ENCODE results near the gene ADCK1.
"Not testable (repeated sequence)": the region's sequence is repeated elsewhere in the genome, so short reads cannot be mapped to it uniquely, and the experiment has no call there.

The ADCK1 gene

DNA sequence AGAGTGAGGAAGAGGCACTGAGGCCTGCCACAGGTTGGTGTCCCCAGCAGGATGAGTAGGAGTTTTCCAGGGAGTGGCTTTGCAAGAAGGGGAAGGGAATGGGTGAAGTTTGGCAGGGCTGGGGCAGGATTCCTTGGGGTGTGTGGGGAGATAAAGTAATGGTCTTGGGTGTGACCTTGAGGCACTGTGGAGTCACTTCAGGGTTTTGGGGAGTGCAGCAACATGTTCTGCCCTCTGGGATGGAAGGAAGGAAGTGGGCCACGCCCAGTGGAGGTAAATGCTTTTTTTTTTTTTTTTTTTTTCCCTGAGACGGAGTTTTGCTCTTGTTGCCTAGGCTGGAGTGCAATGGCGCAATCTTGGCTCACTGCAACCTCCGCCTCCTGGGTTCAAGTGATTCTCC, 108.9 kb downstream of the ADCK1 start:
- DNase-seq: no peak

DNA sequence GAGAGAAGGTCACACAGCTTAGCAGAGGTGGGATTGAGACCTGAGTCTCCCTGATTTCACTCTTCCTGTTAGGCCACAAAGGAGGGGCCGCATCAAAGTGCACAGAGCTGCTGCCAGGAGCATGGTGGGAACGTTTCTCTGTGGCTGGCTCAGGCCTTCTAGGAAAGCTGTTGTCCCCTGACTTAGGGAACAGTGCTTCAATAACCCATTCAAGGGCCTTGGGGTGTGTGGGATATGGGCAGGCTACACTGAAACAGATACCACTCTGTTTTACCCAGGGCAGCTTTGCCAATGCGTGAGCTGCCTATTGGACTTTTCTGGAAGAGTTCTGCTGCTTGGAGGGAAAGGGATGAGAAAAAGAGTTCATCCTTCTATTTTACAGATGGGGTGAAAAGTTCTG, 110.0 kb downstream of the ADCK1 start:
- no peak for DNase-seq

DNA sequence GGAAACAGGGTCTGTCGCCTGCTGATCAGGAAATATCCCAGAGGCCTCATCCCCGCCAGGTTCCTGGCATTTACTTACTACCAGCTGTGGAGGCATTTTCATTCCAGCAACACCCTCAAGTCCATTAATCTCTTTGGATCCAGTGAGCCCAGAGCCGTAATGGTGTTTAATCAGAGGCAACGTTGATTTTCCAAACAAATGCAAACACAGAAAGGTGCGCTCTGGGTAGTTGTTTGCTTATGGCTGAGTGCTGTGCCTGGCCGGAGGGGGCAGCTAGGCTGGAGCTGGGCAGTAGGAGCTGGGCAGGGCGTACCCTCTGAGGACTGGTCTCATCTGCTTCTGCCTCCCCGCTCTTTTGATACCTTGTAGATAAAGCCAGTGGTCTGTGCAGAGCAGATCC, 110.6 kb downstream of the ADCK1 start:
- no peak for DNase-seq

DNA sequence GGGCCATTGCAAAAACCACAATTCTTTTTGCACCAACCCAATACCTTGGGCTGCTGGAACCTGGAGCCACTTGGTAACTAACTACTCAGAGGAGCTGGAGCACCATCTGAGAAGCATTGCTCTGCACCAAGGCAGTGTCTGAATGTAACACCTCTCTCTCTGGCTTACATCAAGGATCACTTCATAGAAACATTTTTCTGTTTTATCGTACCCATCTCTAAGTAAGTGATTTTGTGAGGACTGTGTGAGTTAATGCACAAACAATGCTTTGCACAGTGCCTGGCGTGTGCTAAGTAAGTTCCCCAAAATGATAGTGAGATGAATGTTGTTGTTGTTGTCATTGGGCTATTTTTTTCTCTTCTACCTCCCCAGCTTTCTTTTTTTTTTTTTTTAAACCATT, 111.4 kb downstream of the ADCK1 start:
- DNase-seq: no peak

DNA sequence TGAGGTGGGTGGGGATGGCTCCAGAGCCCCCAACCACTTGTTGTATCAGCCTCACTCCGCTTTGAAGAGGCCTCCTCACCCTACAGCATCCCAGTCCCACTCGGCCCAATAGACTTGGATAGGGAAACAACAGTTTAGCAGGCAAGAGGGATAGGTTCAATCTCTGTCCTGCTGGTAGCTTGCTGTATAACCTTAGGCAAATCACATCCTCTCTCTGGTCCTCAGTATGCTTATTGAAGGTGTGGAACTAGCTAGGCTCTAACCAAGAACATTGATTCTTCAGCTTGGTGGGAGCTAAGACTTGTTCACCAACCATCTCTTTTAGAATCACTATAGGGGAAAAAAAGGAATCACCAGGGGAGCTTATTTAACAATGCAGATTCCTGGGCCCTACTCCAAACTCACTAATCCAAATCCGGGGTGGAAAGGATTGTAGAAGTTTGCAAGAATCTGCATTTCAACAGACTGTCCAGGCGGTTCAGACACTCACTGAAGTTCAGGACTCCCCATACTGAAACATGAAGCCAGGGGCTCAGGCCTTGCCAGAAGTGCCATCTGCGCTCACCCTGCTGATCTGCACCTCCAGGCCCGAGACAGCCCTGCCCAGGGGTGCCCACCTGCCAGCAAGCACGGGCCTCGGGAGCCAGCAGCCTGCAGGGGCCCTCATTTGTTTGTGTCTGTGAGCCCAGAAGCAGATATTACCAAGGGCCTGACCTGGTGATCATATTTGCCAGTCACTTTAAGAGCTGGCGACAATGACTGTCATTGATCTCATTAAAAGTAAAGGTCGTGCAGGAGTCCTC, 113.0 kb downstream of the ADCK1 start:
- no peak for DNase-seq

DNA sequence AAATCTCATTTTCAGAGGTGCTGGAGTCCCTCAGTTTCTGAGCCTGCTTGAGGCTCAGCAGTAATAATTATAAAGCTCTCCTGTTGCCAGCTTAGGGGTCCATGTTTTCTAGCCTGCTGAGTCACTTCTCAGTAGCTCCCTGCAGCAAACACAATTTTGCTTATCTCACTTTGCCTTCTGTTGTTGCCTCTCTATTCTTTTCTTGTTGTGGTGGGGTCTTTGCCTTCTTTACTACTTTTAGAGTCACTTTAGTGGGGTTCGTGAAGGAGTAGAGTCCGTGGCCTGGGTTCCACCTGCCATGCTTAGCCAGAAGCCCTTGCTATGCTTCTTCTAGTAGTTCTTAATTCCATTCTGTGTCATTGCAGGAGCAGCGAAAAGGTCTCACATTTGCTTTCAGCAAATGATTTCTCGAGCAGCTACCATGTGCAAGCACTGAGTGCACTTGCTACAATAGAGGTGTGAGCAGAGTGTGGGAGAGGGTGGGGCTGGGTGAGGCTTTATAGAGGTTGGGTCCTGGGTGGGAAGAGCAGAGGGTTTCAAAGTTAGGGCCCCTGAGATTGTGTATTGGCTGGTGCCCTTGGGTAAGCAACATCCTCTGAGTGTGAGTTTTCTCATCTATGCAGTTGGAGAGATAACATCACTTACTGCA, 114.3 kb downstream of the ADCK1 start:
- DNase-seq: no peak

DNA sequence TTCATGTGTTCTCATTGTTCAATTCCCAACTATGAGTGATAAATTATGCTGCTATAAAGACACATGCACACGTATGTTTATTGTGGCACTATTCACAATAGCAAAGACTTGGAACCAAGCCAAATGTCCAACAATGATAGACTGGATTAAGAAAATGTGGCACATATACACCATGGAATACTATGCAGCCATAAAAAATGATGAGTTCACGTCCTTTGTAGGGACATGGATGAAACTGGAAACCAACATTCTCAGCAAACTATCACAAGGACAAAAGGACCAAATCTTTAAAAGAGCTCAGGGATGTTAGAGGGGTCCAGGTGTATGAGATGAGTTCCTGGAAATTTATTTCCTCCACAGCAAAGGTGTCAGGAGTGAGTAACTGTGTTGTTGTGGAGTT, 115.5 kb downstream of the ADCK1 start:
- DNase-seq: not testable (repeated sequence)

DNA sequence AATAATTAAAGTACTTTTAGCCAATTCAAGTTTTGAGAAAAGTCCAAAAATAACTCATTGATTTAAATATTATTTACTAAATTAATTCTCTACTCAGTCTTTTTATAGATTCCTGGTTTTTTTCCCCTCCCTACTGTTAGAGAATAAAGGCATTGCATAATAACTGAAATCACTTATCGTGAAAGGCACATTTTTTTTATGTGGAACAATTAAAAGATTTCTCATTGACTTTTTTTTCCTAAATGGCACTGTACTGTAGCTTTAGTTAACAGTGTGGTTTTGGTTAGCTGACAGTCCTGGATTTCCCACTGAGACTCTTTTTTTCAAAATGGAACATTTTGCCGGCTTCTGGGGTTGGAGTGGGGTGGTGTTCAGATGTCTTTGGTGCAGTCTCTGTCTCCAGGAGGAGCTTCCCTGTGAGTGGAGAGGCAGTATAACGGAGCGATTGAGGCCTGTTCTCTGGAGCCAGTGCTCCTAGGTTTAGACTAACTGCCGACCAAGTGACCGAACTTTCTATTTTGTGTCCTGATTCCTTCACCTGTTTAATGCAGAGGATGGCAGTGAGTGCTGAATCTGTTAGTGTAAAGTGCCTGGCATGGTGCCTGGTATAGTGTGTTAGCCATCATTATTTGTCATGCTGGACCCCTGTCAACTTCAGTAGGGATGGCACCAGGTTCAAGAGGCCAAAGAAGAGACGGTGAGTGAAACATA, 117.7 kb downstream of the ADCK1 start:
- no peak for DNase-seq

DNA sequence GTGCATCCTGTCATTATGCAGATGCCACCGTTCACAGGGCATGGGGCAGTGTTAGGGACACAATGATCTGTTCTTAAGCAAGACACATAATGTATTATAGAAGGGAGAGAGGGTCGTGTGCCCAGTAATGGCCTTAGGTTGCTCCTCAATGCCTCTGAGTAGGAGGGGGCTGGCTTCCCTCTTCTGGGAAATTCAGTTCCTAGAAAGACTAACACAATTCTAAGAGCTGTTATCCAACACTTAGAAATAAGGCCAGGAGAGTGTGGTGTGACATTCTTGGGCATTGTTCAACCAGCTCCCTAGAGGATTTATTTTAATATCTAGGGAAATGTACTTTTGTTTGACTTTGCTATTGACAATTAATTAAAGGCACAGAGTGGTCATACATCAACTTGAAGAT, 118.5 kb downstream of the ADCK1 start:
- no peak for DNase-seq

DNA sequence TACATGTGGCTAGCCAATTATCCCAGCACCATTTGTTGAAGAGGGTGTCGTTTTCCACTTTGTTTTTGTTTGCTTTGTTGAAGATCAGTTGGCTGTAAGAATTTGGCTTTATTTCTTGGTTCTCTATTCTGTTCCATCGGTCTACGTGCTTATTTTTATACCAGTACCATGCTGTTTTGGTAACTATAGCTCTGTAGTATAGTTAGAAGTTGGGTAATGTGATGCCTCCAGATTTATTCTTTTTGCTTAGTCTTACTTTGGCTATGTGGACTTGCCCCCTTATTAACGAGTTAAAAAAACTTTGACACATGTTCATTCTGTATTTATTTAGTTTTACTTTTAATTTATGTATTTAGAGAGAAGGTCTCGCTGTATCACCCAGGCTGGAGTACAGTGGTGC, 120.4 kb downstream of the ADCK1 start:
- no peak for DNase-seq

DNA sequence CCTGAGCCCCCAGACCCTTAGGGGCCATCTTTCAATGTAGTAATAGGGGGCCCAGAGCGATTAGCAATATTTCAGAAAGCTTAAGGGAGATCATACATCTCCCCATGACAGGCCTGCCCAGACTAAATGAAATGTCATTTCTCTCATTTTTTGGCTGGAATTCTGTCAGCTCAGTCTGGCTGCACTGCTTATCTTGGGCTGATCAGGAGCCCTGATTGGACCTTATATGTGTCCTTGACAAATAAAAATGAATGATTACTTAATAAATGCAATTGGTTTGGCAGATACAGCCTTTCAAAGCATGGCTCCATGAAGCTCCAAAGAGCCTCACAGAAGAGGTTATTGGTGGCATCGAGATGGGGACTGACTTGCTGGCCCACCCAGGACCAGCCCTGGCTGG, 121.9 kb downstream of the ADCK1 start:
- no peak for DNase-seq

DNA sequence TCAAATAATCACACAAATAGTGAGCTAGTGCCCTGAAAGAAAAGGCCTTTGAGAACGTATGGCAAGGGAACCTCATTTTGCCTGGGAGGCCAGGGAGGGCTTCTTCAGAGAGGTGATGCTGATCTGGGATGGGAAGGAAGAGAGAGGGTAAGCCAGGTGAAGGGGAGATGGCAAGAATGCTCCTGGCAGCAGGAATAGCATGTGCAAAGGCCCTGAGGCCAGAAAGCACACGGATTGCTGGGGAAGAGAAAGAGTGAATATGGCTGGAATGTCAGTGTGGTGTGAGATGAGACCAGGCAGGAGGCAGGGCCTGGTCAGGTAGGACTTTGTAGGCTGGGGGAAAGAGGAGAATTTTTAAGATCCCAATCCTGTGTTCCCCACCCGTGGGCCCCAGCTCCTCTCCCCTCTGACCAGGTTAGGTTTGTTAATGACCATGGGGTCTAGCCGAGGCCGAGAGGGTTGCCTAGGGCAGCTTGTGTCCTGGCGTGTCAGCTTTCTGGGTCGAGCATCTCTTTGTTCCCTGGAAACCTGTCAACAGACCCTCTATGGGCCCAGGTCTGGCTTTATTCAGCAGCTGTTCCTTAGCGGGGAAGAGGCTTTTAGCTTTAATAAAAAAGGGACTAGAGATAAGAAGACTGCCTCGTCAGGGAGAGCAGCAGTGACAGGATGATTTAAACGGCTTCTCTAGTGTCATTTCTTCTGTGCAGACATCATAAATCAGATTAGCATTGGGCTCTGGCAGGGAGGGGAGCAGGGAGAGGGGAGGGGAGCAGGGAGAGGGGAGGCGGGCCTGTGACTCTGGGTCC, 123.4 kb downstream of the ADCK1 start:
- DNase-seq: no peak

DNA sequence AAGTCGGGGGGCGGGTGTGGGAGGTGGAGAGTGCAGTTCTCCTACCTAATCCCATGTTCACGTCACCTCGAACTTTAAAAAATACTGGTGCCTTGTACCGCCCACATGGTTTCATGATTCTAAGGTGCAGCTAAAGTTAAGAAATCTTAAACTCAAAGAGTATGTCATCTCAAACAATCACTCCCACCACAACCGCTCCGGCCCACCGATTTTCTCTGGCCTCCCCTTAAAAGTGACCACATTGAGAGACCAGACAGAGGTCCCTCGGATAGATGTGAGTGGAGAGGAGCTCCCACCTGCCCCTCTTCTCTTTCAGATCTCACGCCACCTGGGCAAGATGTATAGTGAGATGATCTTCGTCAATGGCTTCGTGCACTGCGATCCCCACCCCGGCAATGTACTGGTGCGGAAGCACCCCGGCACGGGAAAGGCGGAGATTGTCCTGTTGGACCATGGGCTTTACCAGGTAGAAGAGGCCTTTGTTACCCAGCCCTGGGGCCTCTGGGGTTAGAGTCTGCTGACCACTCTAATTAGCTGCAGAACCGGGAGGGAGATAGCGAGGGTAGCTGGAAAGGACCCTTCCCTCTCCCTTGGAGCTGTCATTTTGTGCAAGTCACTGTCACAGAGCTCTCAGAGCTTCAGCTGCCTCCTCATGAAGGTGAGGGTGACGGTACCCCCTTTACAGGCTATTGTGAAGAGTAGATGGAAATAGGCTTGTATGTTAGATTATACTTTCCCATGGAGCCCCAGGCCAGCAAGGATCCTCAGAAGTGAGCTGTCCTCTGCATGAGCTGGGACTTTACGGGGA, 124.4 kb downstream of the ADCK1 start:
- DNase-seq: no peak

DNA sequence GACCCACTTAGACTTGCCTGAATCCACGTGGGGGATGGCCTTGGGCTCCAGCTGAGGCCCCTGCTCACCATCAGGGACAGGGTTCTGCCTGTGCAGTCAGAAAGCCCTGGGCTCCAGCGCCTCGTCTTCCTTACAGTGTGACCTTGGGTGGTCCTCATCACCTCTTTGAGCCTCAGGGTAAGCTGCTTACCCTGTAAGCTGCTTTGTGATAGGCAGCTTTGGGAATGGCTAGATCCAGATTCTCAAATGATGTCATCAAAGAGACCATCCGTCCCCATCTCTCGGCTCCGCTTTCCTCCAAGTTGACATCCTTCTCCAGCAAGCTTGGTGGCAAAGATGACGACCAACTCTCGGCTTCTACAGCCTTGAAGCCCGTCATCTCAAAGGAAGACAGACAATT, 127.0 kb downstream of the ADCK1 start:
- no peak for DNase-seq

DNA sequence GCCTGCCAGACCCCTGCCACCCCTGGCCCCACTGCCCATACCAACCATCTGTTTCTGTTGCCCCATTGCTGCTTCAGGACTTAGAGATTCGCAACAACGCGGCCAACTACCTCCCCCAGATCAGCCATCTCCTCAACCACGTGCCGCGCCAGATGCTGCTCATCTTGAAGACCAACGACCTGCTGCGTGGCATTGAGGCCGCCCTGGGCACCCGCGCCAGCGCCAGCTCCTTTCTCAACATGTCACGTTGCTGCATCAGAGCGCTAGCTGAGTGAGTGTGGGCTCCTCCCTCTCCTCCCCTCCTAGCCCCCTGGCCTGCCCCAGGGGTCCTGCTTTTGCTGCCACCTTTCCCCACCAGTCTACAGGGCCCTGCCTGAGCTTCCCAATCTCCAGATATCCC, 131.5 kb downstream of the ADCK1 start:
- DNase-seq: no peak

DNA sequence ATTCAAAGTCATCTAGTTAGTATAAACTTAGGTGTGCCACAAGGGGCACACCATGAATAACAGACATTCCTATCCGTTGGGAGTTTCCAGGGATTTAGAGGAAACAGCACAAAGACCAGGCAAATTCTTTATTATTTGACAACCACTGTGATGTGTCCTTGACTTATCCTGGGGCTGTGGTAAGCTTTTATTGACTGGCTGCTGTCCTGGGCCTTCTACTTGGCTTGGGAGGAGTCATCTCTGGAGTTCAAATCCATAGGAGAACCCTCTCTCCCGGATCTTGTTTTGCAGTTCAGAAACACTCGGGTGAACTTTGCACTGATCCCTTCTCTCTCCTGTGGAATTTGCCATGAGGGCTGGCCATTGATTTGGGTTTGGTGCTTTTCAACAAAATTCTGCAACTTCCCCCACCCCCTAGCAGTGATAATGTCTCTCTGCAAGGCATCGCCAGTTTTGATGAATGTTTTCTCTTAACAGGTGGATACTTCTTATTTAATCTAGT, 136.3 kb downstream of the ADCK1 start:
- DNase-seq: no peak

DNA sequence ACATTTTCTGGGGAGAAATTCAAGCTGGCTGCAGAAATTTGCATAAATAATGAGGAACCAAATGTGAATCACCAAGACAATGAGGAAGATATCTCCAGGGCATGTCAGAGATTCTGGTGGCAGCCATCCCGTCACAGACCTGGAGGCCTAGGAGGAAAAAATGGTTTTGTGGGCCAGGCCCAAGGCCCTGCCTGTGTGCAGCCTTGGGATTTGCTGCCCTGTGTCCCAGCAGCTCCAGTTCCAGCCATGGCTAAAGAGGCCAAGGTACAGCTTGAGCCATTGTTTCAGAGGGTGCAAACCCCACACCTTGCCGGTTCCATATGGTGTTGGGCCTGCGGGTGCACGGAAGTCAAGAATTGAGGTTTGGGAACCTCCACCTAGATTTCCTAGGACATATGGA, 147.5 kb downstream of the ADCK1 start:
- DNase-seq: no peak

DNA sequence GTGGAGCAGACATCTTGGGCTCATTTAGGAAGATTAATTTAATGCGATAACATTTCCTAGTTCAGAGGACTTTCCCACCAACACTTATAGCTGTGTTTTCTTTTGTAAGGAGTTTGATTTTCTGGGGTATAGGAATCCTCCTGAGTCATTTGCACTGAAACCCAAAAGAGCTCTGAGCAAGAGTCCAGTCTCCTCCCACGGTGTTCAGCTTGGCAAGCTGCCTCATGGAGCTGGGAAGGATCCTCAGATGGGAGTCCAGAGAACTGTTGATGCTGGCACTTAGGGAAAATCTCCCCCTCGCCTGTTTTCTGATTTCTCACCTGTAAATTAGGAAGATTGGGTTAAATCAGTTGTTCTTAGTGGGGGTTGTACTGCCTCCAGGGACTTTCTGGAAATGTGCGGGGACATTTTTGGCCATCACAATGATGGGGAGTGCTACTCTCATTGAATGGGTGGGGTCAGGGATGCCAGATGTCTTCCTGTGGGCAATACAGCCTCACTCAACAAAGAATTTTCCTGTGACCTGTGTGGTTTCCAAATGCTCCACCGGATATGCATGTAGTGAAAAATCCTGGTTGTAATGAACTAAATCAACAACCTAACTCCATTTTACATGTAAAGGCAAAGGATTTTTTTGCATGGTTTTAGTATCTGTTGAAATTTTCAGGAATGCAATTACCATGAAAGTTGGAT, 150.6 kb downstream of the ADCK1 start:
- DNase-seq: no peak

DNA sequence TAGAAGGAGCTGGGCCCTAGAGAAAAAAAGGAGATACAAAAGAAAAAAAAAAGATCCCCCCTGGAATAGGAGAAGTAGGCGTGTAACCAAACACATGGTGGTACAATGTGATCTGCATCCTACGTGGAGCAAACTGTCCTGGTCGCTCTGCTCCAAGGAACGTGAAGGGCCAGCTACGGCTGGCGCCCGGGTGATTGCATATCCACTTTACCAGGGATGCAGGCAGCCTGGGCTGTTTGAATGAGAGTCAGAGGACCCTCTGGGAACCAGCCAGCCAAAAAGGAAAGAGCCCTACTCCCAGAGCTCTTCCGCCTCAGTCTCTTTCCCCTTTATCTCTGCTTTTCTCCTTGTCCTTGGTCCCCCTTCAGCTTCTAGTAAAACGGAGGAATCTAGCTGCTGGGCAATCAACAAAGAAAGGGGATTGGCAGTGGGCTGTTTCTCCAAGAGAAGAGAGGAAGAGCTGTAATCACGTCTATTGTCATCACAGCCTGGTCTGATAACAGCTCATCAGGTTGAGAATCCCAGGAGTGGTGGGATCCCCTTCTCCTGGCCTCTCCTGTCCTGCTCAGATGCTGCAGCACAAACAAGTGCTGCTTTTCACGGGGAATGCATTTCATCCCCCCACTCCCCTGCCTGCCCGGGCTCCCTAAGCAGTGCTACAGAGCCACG, 156.0 kb downstream of the ADCK1 start:
- DNase-seq: no peak

DNA sequence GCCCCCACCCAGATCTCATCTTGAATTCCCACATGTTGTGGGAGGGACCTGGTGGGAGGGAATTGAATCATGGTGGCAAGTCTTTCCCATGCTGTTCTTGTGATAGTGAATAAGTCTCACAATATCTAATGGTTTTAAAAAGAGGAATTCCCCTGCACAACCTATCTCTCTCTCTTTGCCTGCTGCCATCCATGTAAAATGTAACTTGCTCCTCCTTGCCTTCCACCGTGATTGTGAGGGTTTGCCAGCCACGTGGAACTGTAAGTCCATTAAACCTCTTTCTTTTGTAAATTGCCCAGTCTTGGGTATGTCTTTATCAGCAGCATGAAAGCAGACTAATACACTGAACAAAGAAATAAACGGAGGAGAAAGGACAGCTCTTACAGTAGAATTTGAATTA, 159.8 kb downstream of the ADCK1 start:
- not testable (repeated sequence) for DNase-seq

Measured in NCI-H1092 (cell line).